GM21515 (cell line): ENCODE results near the gene TRIM9.

Source experiments
- ATAC-seq: cut with Tn5 transposase; IDR thresholded peaks from one replicate; pipeline ENCODE4 v1.9.1; 2021; ENCODE audit not compliant: unreplicated experiment

Gene TRIM9

DNA sequence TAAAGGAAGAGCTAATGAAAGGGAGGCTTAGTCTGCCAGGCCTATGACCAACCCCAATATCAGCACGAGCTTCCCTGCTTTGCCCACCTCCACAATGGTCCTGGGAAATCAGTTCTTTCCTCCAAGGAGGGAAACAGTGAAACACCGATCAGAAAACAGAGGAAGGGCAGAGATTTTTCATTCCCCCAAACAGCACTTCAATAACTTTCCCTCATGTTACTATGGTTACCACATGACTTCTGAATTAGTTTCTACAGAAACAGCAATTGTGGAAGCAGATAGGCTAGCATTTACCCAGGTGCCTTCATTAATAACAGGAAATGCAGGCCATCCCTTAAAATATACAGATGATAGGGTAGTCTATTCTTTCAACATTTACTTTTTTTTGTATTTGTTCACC, 35.9 kb downstream of the TRIM9 start:
- no peak for ATAC-seq

DNA sequence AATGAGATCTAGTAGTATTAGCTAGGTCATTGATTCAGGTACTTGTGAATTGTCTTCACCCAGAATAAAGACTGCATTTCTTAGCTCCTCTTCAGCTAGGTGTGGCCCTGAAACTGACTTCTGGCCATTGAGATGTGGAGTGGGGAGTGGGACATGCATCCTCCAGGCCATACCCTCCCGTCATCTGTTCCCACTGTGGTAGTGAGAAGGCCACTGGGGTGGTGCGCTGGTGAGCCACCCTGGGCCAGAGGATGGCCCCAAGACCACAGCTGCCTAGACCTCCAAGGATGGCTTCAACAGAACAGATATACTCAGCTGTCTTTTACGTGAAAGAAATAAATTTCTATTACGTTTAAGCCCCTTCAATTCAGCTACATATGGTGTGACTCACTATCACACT, 36.5 kb downstream of the TRIM9 start:
- ATAC-seq = no peak

DNA sequence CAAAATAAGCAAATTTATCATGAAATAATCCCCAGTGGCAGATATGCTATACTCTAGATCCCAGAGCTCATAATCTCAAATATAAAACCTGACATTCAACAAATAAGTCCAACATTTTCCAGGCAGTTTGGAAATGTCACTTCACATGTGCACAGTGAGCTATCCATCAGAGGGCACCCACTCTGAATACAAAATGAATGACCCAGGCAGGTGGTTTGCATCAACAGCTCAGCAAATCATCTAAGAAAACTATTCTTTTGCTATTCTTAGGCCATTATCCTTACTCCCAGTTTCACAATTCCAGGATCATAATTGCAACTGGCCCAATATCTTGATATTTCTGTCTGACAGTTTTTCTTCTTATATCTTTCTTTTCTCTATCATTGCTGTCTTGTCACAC, 38.5 kb downstream of the TRIM9 start:
- ATAC-seq = no peak

DNA sequence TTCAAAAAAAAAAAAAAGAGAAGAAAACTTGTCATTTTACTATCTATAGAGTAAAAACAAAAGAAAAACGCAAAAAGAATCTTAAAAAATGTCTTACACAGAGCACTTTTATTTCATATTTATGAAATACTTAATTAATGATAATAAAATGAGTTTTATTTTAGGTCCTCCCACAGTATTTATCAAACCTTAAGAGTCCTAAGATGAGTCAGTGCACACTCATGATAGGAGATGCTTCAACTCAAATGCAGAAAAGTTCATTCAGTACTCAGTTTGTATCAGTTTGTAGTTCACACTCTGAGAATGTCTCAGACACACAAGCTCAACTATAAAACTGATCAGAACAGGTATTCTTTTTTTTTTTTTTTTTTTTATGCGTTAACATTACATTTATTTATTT, 41.7 kb downstream of the TRIM9 start:
- no peak for ATAC-seq

DNA sequence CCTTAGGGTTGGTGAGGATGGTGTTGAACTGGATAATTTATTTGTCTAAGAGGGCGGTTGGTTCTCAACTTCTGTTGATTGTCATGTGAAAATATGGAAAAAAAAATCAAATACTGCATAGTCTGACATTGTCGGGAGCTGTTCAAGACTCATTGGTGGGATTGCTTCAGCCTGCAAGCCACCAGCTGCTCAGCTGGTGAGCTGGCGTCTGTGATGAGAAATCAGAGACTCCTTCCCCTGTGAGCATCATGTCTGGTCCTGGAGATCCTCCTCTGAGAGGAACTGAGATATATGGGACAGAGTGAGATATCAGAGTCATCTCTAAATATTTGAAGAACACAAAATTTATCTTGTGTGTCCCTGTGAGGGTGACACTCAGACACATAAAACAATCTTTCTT, 49.9 kb downstream of the TRIM9 start:
- no peak for ATAC-seq

DNA sequence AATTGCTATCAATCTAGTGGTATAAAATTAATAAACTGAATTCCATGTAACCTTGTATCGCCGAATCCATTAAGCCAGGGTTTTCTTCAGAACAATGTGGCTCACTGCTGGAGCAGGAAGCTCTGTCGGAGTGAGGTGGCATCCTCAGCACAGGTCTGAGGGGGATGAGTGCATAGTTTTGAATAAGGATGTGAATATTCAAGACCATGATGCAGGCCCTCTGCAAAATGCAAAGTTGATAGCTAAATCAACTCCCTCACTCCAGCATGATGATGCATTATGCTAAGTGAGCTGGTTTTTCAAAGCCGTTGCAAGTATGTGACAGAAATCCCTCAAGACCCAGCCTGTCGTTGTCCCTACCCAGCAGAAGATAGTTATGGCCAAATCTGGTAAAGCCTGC, 53.0 kb downstream of the TRIM9 start:
- ATAC-seq = no peak

DNA sequence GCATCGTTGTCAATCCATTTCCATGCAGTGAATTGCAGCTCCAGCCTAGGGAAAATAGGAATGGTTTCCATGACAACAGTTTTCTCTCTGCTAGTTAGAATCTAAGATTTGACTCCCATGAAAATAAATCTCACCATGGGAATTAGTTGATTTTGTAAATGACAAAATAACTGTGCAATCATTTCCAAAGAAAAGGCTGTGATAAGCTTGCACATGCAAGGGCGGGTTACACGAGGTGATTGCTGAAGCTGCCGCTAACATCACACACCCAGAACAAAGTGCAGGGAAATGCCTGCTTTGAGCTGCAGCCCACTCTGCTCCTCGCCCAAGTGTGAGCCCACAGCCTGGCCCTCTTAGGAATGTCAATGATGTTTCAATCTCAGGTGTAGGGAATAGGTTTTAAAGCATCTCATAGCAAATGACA, 53.8 kb downstream of the TRIM9 start:
- ATAC-seq = no peak

DNA sequence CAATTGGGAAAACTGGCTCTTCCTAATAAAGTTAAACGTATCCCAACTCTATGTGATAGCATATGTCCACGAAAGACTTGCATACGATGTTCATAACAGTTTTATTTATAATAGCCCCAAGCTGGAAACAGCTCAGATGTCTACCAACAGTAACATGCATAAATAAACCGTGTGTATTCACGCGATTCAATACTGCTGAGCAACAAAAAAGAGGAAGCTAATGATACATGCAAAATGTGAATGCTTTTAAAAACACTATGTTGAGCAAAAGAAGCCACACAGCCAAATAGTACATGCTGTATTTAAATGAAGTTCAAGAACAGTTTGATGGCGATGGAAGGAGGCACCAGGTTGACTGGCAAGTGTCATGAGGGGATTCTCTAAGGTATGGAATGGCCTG, 55.7 kb downstream of the TRIM9 start:
- no peak for ATAC-seq

DNA sequence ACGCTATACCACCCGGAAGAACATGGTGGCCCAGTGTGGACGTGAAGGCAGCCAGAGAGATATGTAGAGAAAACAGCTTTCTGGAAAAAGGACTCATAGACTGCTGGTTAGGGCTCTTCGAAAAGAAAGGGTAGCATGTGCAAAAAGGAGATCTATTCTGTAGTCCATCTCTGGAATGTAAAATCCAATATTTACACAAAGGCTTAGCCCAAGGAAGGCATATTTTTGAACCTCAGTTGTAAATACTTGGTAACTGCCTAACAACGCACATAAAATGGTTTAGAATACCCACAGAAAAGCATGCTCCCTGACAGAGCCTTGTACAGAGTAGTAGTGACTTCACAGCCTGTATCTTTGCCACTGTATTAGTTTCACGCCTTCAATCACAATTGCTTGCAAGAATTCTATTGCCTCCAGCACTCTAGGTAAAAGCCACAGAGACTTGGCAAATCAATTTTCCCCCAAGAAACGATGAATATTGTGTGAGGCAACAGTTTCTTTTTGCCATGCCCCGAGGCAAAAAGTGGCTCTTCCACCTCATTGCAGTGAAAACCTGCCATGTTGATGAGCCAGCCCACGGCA, 59.2 kb downstream of the TRIM9 start:
- no peak for ATAC-seq

DNA sequence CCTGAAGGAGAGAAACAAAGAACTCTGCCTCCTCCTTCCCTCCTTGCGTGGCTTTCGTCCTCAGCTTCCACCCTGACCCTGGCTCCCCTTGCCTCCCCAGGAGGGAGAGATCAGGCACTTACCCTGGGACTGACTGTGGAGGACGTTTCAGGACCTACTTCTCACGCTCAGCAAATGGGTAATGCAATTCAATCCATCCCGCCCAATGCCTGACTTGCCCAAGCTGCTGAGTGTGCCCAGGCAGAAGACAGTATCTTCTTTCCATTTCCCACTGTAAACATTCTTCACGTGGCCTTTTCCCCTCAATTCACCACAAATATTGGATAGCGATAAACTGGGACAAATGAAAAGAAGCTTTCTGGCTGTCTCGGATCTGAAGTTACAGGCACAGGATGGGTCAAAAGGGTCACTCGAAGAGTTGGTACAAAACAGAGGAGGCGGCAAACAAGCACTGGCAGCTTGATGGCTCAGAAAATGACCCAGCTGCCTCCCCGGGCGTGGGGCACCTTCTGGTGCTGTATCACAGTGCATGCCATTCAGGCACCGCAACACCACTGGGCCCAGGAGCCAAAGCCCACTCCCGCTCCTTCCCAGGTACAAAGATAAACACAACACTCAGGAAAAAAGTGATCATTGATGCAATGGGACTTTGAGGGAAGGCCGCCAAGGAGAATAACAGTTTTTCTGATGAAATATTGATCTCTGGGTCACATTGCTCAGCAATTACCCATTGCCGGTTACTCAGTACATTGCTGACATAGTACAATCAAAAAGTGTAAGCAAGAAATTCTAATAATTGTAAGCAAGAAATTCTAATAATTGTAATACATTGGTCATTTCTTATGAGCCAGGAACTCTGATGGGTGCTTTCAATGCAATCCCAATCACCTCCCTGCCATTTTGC, 65.8 kb downstream of the TRIM9 start:
- no peak for ATAC-seq

DNA sequence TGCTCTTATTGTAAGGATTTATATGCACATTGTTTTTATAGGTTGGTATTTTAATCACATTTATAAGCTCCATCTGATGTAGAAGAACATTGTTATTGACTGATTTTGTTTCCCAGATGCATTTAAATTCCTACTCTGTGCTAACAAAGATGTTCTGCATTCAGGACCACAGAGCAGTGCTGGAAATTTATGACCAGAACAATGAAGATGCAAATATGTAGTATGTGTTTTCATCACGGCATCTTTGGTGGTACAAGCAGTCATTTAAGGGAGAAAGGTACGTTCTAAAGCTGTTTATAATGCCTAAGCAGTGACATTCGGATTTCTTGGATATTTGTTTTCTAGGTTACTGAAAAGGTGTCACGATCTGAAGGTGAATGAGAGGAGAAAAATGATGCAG, 66.5 kb downstream of the TRIM9 start:
- ATAC-seq = no peak

DNA sequence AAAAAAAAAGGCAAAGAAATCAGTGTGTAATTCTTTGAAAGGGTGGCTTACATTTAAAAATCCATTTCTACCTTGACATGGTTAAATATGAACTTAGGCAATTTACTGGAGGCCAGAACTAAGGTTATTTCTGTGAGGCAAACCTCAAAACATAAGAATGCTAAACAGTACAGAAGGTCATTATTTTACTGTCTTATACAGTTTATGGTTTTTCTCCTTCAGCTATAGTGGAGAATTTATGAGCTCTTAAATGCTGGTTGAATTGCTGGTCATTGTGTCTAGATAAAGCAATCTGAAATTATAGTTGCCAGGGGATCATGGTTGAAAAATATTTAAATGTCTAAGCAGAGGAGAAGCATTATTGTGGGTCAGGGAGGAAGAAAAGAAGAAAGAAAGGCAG, 70.5 kb downstream of the TRIM9 start:
- no peak for ATAC-seq

DNA sequence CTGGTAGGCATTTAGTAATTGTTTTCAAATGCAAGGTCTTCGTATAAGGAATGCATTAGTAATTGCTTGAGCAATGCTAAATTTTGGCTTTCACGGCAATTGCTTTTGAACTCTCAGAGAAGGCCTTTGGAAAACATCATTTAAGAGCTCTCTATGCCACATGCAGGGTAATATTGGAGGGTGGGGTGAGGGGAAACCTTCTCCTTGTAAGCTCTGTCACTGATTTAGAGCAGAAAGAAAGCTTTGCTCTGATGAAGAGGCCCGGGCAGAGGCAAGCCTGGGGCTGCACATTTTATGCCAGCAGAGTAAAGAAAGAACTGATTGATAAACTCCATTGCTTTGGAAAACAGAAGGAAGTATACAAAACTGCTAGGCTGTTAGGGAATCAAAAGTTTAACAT, 70.9 kb downstream of the TRIM9 start:
- ATAC-seq = no peak

DNA sequence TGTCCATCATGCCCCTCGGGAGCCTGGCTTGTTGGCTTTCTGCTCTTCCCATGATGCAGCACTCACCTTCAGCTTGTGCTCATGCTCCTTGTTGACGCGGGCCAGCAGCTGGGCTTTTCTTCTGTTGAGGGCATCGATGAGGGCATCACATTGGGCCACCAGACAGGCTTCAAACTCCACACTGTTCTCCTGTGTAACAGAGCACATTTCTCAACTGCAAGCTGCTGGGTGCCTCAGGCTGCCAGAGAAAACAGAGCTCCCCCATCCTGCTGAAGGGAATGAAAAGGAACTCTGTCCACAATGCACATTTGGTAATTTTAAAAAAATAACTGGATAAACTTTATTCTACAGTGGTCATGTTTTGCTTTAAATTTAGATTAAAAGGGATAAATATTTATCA, 72.1 kb downstream of the TRIM9 start:
- ATAC-seq = no peak

DNA sequence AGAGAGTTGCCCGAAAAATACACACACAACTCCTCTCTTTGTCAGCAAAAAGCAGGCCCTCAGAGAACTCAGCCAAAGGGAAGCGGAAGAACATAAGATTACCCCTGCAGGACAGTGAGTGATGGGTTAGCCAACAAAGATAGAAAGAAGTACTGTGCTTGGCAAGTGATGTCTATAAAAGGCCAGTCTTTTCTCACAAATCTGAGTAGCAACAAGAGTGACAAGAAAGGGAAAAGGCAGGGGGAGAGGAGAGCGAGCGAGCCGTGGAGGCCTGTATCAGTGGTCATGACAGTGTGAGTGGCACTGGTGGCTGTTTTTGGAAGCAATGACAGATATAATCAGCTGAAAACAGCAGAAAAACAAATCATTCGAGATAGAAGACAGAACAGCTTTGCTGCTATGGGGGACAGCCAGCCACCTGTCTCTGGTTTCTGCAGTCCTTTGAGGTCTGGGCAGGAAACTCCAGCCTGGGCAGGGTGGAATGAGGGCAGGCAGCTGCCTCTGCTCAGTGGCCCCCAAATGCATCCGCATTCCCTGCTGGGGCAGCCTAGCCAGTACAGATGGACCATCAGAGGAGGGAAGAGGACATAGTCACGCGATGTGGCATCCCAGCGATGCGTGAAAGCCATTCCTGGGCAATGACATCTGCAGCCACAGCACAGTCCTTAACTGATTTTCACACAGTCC, 74.7 kb downstream of the TRIM9 start:
- ATAC-seq = no peak

DNA sequence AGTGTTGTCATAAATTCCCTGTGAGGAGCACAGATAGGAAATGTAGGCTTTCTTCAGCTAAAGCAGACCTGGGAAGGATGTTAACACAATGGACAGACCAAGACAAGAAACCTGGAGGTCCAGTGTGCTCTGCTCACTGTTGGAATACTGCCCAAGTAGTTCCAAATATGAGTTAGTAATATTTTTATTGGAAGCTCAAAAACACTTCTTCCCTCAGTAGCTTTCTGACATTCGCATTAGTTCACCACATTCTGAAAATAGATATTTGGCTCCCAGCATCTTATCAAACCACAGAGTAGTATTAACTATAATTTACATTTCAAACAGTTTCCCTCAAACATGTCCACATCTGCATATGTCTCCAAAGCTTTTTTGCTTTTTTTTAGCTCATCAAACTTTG, 75.8 kb downstream of the TRIM9 start:
- ATAC-seq = no peak

DNA sequence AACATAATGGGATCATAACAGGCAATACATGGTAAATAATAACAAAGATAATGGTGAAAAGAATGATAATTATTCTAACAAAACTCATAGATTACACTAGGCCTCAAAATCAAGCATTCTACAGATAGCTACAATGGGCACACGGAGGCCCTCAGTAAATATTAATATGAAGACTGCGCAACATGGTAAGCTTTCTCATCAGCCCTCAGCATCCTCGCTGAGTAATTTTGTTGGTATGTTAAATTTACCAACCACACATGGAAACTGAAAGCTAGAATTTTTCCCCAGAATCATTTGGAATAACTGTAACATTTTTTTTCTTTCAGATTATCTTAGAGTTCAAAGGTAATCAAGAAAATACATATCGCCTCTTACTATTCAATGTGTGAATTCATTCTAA, 76.4 kb downstream of the TRIM9 start:
- no peak for ATAC-seq

DNA sequence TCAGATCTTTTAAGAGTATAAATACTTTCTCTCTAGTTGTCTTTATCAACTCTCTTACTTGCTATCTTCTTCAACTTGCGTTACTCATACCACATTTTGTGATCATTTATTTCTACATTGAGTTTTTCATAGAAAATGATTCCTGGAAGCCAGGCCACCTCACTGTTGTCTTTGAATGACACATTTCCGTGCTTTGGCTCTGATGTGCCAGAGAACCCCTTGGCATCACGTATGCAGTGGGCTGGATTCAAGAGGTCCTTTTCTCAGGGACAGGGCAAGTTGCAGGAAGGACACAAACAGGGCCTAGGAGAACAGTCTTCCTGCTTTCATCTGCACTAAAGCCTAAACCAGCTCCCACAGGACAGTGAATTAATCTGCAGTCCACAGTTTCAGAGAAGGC, 80.3 kb downstream of the TRIM9 start:
- ATAC-seq = no peak

DNA sequence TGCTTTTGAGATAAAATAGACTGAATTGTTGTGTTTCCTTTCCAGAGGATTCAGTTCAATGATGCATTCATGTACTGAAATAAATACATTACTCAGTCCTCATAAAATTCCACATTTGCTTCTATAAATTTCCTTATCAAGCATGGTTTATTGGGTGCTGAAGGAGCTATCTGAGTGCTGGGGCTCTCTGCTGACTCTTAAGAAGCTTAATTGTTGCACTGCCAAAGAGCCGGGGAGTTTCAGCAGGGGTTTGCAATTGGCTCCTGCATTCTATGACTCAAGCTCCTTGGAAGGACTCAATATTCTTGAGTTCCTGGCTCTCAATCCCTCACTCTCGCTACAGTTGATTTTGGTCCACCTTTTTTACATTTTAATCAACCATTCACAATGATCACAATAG, 80.8 kb downstream of the TRIM9 start:
- ATAC-seq = no peak

DNA sequence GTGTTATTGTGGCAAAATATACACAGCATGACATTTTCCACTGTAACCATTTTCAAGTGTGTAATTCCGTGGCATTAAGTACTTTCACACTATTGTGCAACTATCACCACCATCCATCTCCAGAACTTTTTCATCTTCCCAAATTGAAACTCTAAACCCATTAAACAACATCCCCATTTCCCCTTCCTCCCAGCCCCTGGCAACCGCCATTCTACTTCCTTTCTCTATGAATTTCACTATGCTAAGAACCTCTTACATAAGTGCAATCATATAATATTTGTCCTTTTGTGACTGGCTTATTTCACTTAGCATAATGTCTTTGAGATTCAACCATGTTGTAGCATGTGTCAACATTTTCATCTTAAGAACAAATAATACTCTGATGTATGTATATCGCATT, 82.8 kb downstream of the TRIM9 start:
- no peak for ATAC-seq

DNA sequence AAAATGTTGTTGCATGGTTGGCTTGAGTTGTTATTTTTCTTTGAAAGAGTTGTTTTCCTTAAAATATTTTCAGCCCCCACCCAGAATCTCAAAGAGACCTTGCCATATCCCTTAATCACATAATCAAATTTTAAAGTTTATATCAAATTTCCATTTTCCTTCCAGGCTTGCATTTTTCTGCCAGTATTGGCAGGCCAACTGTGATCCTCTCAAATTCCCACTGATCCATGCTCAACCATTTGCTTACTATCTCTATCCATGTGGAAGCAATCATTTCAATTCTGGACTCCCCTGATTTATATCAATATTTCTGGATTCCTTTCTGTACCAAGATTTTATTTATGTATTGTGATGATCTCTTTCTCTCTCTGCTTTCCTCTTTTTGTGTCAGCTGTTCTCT, 86.5 kb downstream of the TRIM9 start:
- ATAC-seq = no peak

DNA sequence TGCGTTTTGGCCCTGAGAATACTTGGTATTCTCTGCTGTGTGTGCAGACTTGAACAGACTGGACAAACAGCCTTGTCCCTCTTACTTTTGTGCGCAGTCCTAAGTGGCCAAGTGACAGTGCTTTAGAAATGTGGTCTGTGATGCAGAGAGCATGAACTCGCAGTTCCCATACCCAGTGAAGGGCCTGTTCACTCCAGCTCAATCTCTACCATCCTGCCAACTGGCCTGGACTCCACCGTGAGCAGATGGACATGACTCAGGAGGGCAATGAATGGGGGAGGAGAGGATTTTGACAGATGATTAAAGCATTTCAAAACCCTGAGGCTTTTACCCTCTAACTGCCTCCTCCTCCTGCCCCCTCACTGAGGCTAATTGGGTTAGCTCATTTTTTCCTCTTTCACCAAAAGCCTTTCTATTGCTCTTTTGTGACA, 88.1 kb downstream of the TRIM9 start:
- no peak for ATAC-seq
